ENCODE measurements around the gene MRC1. TPM values are rescaled to one million over a fixed set of nuclear protein-coding genes. Genes with fewer than 3 reads are reported as not detected.

Gene MRC1
- total RNA-seq, 1 experiment from 2014 or later = 0.37 TPM

DNA sequence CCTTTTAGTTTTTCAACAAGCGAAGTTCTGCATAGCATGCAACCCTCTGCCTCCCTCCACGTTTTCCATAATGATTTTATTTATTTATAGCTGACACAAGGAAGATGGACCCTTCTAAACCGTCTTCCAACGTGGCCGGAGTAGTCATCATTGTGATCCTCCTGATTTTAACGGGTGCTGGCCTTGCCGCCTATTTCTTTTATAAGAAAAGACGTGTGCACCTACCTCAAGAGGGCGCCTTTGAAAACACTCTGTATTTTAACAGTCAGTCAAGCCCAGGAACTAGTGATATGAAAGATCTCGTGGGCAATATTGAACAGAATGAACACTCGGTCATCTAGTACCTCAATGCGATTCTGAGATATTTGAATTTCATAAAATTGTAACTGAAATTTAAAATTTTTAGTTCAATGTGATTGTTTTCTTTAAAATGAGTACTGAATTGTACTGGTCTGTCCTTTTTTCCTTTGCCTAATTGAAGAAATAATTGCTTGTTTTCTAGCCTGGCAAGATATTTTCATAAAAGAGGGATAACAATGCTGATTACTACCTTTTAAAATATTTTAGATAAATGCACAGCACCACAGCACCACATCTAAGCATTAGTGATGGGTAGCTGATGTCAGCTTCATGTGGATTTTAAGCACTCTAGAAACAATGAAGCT is 101.1 kb downstream of the MRC1 start:
- H3K4me3 ChIP-seq (replicated peaks in 1 of 2; ENCODE audit: low read depth in 1 of 2, low read length in 2 of 2) = no peak overlapping the region
- CTCF ChIA-PET = interaction anchor here (0.6 to 1.1 kb wide), 3 partner anchors 11 to 306 kb away, joined by 3 to 5 read pairs (median 4); no protein-coding TSS in a partner anchor
- peak; percentile 46 for DNase-seq (ENCODE audit: low read depth, low spot score)
- H3K9me3 ChIP-seq (ENCODE audit: control insufficient read depth in 1 of 2, insufficient read depth in 1 of 2, low read depth in 1 of 2, low read length in 2 of 2) = no peaks in the 10 kb centered on the region
- POLR2A ChIA-PET = no interaction called here
- no peaks in the 10 kb centered on the region for H3K9me2 ChIP-seq (ENCODE audit: insufficient read depth)
- H4K20me1 ChIP-seq (ENCODE audit: insufficient read depth) = no peaks in the 10 kb centered on the region
- RAD21 ChIA-PET (ENCODE audit: low non-redundant PET in 1 of 2, low total read pairs in 2 of 2, uncharacterized antibody in 2 of 2, unreplicated experiment in 2 of 2) = no interaction called here
- intact Hi-C loops (cut with micrococcal nuclease) = loop anchor here (1.0 to 2.0 kb wide), 2 partner anchors 194 to 305 kb away; no protein-coding TSS in a partner anchor
- H3K27ac ChIP-seq (ENCODE audit: low read depth, low read length) = no peak overlapping the region
- H3K79me2 ChIP-seq (ENCODE audit: insufficient read depth, low read length) = no peaks in the 10 kb centered on the region
- no peak overlapping the region for H3K9ac ChIP-seq (ENCODE audit: low read length)
- no peak for TF ChIP-seq JUND (IDR thresholded peaks at IDR 0.05)
- no peak for TF ChIP-seq SP1 (IDR thresholded peaks at IDR 0.05; ENCODE audit: low read depth)
- TF ChIP-seq, protein P1, sequence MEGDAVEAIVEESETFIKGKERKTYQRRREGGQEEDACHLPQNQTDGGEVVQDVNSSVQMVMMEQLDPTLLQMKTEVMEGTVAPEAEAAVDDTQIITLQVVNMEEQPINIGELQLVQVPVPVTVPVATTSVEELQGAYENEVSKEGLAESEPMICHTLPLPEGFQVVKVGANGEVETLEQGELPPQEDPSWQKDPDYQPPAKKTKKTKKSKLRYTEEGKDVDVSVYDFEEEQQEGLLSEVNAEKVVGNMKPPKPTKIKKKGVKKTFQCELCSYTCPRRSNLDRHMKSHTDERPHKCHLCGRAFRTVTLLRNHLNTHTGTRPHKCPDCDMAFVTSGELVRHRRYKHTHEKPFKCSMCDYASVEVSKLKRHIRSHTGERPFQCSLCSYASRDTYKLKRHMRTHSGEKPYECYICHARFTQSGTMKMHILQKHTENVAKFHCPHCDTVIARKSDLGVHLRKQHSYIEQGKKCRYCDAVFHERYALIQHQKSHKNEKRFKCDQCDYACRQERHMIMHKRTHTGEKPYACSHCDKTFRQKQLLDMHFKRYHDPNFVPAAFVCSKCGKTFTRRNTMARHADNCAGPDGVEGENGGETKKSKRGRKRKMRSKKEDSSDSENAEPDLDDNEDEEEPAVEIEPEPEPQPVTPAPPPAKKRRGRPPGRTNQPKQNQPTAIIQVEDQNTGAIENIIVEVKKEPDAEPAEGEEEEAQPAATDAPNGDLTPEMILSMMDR (IDR thresholded peaks at IDR 0.05 in 2 of 3, conservative IDR thresholded peaks at IDR 0.05 in 1 of 3; ENCODE audit: borderline replicate concordance in 1 of 3, insufficient read depth in 1 of 3, low read depth in 2 of 3, low read length in 2 of 3) = peak; percentile 53 to 77 (median 59); a peak in 5 of 6 replicates
- TF ChIP-seq, protein P2, sequence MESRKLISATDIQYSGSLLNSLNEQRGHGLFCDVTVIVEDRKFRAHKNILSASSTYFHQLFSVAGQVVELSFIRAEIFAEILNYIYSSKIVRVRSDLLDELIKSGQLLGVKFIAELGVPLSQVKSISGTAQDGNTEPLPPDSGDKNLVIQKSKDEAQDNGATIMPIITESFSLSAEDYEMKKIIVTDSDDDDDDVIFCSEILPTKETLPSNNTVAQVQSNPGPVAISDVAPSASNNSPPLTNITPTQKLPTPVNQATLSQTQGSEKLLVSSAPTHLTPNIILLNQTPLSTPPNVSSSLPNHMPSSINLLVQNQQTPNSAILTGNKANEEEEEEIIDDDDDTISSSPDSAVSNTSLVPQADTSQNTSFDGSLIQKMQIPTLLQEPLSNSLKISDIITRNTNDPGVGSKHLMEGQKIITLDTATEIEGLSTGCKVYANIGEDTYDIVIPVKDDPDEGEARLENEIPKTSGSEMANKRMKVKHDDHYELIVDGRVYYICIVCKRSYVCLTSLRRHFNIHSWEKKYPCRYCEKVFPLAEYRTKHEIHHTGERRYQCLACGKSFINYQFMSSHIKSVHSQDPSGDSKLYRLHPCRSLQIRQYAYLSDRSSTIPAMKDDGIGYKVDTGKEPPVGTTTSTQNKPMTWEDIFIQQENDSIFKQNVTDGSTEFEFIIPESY (IDR thresholded peaks at IDR 0.05; ENCODE audit: extremely low read depth, insufficient replicate concordance, low read length) = no peak
- TF ChIP-seq, protein P3, sequence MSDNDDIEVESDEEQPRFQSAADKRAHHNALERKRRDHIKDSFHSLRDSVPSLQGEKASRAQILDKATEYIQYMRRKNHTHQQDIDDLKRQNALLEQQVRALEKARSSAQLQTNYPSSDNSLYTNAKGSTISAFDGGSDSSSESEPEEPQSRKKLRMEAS (IDR thresholded peaks at IDR 0.05) = 0 out of 2 replicates have a peak, but pooled peaks have one; percentile 14
- TF ChIP-seq POLR2AphosphoS5 (IDR thresholded peaks at IDR 0.05; ENCODE audit: low read depth, low read length) = no peak
- no peak for TF ChIP-seq CEBPB (IDR thresholded peaks at IDR 0.05; ENCODE audit: low read depth)
- TF ChIP-seq RAD21 (IDR thresholded peaks at IDR 0.05; ENCODE audit: low read depth) = peak; percentile 68
- TF ChIP-seq YY1 (IDR thresholded peaks at IDR 0.05; ENCODE audit: extremely low read depth, insufficient replicate concordance, low read depth, low read length) = no peak
- no peak for TF ChIP-seq EZH2 (IDR thresholded peaks at IDR 0.05)
- no peak for TF ChIP-seq TCF7L2 (IDR thresholded peaks at IDR 0.05; ENCODE audit: borderline replicate concordance, extremely low read depth, insufficient read depth, insufficient read length)
- TF ChIP-seq FOSL1 (IDR thresholded peaks at IDR 0.05; ENCODE audit: low read depth) = no peak
- no peak for TF ChIP-seq ZFX (IDR thresholded peaks at IDR 0.05)
- no peak for TF ChIP-seq SRF (IDR thresholded peaks at IDR 0.05; ENCODE audit: low read depth)
- TF ChIP-seq, protein P4, sequence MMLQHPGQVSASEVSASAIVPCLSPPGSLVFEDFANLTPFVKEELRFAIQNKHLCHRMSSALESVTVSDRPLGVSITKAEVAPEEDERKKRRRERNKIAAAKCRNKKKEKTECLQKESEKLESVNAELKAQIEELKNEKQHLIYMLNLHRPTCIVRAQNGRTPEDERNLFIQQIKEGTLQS (IDR thresholded peaks at IDR 0.05) = no peak
- no peak for TF ChIP-seq POLR2A (IDR thresholded peaks at IDR 0.05; ENCODE audit: borderline replicate concordance, extremely low read depth, insufficient read depth, insufficient read length)
- no peak for TF ChIP-seq EZH2phosphoT487 (IDR thresholded peaks at IDR 0.05; ENCODE audit: borderline replicate concordance)
- H2AFZ ChIP-seq (ENCODE audit: low read depth, low read length, poor library complexity, severe bottlenecking) = peak overlapping the region; percentile 49
- no peaks in the 10 kb centered on the region for H3K4me1 ChIP-seq (ENCODE audit: control insufficient read depth in 1 of 2, insufficient read depth in 2 of 2, low read length in 2 of 2)
- 0 out of 2 replicates have a peak, but pooled peaks cover 6% of the 10 kb centered on the region for H3K27me3 ChIP-seq (ENCODE audit: insufficient read depth, low read length)
- H3K36me3 ChIP-seq (ENCODE audit: control insufficient read depth in 1 of 2, insufficient read depth in 2 of 2, low read length in 2 of 2) = no peaks in the 10 kb centered on the region
- peak overlapping the region; percentile 11; the same call in 1 of the 2 replicates for H3K4me2 ChIP-seq (ENCODE audit: low read length)
- ATAC-seq = peak; percentile 94
- BruUV-seq (replicated peaks) = no TSS peak

Data from HCT116 (cell line).